ENCODE results near the gene OSBPL2.

The OSBPL2 gene

DNA sequence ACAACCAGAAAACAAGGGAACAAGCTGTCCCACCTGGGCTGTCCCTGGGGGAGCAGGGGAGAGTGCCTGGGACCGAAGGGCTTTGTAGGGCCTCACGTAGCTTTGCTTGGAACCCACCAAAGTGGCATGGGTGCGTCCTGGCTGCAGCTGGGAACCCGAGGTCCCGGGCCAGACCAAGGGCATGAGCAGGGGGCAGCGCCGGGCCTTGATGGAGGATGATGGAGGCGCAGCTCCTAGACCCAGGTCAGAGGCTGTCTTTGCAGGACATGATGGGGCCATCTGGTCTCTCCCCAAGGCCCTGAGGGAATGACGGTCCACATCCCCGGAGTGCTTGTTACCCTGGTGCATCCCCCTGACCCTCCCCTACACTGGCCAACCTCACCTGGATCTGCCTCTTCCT is 7.6 kb upstream of the OSBPL2 start:
- ChIA-PET CTCF (interaction anchor here (0.7 kb wide), 1 partner anchor 69 kb away, joined by 3 read pairs; no protein-coding TSS in a partner anchor), POLR2A (no interaction called here)
- H3K4me1 ChIP-seq (ENCODE audit: control insufficient read depth, insufficient read depth, low read length): no peaks in the 10 kb centered on the region
- H3K4me3 ChIP-seq (ENCODE audit: low read depth, low read length): no peak overlapping the region
- no peaks in the 10 kb centered on the region for H3K9me3 ChIP-seq (ENCODE audit: control insufficient read depth, insufficient read depth, low read depth, low read length)
- 0 out of 2 replicates have a peak, but pooled peaks have one; percentile 11 for TF ChIP-seq PRDM10 (tag by site-specific recombination; IDR thresholded peaks at IDR 0.05)
- 0 out of 2 replicates have a peak, but pooled peaks have one; percentile 23 for TF ChIP-seq ZNF837 (tag by site-specific recombination; IDR thresholded peaks at IDR 0.05)
- no peak for TF ChIP-seq SP3 (tag by site-specific recombination; IDR thresholded peaks at IDR 0.05)
- no peak overlapping the region for H3K27ac ChIP-seq (ENCODE audit: extremely low read depth, low read depth, low read length)
- no peaks in the 10 kb centered on the region for H3K36me3 ChIP-seq (ENCODE audit: control insufficient read depth in 2 of 2, insufficient read depth in 1 of 2, low read length in 2 of 2)

DNA sequence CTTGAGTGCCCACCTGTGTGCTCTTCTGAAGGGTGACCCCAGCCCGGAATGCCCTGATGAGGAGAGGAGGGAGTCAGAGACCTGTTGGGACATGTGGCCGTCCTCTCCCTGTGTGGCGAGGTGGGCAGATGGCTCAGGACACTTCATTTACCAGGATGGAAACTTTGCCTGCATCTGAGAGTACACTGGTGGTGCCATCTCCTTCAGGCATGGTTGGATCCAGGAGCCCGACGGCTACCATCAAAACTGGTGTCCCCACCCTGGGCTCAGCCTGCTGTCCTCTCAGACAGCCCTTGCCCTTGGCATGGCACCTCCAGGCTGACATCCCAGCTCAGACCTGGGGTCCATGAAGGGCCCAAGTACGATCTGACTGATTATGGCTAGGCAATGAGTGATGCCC is 7.0 kb upstream of the OSBPL2 start:
- TF ChIP-seq ZNF521 (tag by site-specific recombination; IDR thresholded peaks at IDR 0.05) (no peak), GFI1B (tag by site-specific recombination; IDR thresholded peaks at IDR 0.05) (no peak), ZNF148 (tag by site-specific recombination; IDR thresholded peaks at IDR 0.05; ENCODE audit: borderline replicate concordance) (no peak), ZNF221 (tag by site-specific recombination; IDR thresholded peaks at IDR 0.05; ENCODE audit: borderline replicate concordance) (no peak), ZNF561 (tag by site-specific recombination; IDR thresholded peaks at IDR 0.05; ENCODE audit: borderline replicate concordance) (no peak), PRDM1 (tag by site-specific recombination; IDR thresholded peaks at IDR 0.05) (no peak), YY2 (tag by site-specific recombination; IDR thresholded peaks at IDR 0.05) (no peak), KLF10 (tag by site-specific recombination; IDR thresholded peaks at IDR 0.05) (no peak), HOXD13 (CRISPR knock-in tag; IDR thresholded peaks at IDR 0.05; ENCODE audit: borderline replicate concordance) (no peak)
- no peak overlapping the region for H3K4me3 ChIP-seq (ENCODE audit: low read depth, low read length)
- no peaks in the 10 kb centered on the region for H3K36me3 ChIP-seq (ENCODE audit: control insufficient read depth in 2 of 2, insufficient read depth in 1 of 2, low read length in 2 of 2)
- ChIA-PET CTCF (no interaction called here), POLR2A (no interaction called here)
- no peaks in the 10 kb centered on the region for H3K9me3 ChIP-seq (ENCODE audit: control insufficient read depth, insufficient read depth, low read depth, low read length)
- no peaks in the 10 kb centered on the region for H3K4me1 ChIP-seq (ENCODE audit: control insufficient read depth, insufficient read depth, low read length)
- no peak overlapping the region for H3K27ac ChIP-seq (ENCODE audit: extremely low read depth, low read depth, low read length)

- no peak overlapping the region for H3K27ac ChIP-seq (ENCODE audit: extremely low read depth, low read depth, low read length)
- H3K4me3 ChIP-seq (ENCODE audit: low read depth, low read length): no peak overlapping the region
- no peaks in the 10 kb centered on the region for H3K4me1 ChIP-seq (ENCODE audit: control insufficient read depth, insufficient read depth, low read length)
- CTCF ChIA-PET: no interaction called here
- no peaks in the 10 kb centered on the region for H3K9me3 ChIP-seq (ENCODE audit: control insufficient read depth, insufficient read depth, low read depth, low read length)
- no peaks in the 10 kb centered on the region for H3K36me3 ChIP-seq (ENCODE audit: control insufficient read depth in 2 of 2, insufficient read depth in 1 of 2, low read length in 2 of 2)
- POLR2A ChIA-PET: no interaction called here
- TF ChIP-seq ZNF19 (tag by site-specific recombination; IDR thresholded peaks at IDR 0.05; ENCODE audit: low read depth) (no peak), WT1 (tag by site-specific recombination; IDR thresholded peaks at IDR 0.05) (no peak), KLF8 (tag by site-specific recombination; IDR thresholded peaks at IDR 0.05) (no peak), ZNF76 (tag by site-specific recombination; IDR thresholded peaks at IDR 0.05; ENCODE audit: borderline replicate concordance, low read depth) (no peak), ATF2 (tag by site-specific recombination; IDR thresholded peaks at IDR 0.05; ENCODE audit: low read depth) (no peak), ZNF639 (tag by site-specific recombination; IDR thresholded peaks at IDR 0.05) (no peak), ZNF350 (tag by site-specific recombination; IDR thresholded peaks at IDR 0.05) (no peak), ZNF169 (tag by site-specific recombination; IDR thresholded peaks at IDR 0.05) (no peak), ZNF433 (tag by site-specific recombination; IDR thresholded peaks at IDR 0.05; ENCODE audit: low read depth) (no peak)
- TF ChIP-seq, protein P1, sequence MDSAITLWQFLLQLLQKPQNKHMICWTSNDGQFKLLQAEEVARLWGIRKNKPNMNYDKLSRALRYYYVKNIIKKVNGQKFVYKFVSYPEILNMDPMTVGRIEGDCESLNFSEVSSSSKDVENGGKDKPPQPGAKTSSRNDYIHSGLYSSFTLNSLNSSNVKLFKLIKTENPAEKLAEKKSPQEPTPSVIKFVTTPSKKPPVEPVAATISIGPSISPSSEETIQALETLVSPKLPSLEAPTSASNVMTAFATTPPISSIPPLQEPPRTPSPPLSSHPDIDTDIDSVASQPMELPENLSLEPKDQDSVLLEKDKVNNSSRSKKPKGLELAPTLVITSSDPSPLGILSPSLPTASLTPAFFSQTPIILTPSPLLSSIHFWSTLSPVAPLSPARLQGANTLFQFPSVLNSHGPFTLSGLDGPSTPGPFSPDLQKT (IDR thresholded peaks at IDR 0.05; ENCODE audit: borderline replicate concordance, low read depth, low read length): no peak
Observed at GRCh38 chr20:62232194-62232593, 6.1 kb upstream of the OSBPL2 start.

Data from HEK293 (cell line).